ENCODE measurements around the gene ALOX5AP.

DNA sequence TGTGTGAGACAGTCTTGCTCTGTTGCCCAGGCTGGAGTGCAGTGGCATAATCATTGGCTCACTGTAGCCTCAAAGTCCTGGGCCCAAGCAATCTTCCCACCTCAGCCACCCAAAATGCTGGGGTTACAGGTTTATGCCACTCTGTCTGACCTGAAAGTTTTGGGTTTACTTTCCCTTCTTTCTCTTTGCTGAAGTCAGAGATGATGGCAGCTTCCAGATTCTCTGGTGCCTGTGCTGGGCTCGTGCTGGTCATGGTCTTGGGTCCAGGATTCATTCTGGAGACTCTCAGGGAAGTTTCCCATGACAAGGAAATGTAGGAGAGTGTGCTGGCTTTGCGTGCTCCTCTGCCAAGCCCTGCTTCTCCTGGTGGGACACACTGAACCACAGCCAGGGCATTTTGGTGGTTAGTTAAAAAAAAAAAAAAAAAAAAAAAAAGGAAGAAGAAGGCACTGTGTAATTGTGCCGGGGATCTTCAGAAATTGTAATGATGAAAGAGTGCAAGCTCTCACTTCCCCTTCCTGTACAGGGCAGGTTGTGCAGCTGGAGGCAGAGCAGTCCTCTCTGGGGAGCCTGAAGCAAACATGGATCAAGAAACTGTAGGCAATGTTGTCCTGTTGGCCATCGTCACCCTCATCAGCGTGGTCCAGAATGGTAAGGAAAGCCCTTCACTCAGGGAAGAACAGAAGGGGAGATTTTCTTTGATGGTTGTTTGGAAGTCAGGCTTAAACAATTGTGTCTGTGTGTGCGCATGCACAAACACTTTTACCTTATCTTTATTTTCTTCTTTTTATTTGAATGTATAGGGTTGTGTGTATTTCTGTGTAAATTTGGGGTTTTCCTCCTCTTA, at the start of gene ALOX5AP:
- TF ChIP-seq GATA3 (IDR thresholded peaks at IDR 0.05; ENCODE audit: low read depth, low read length) = no peak
- no peak for TF ChIP-seq GATA2 (IDR thresholded peaks at IDR 0.05; ENCODE audit: low read depth, low read length)

All from SH-SY5Y (cell line).